IPS DF 4.7 (cell line): ENCODE measurements around the gene RASAL2.
"Not testable (repeated sequence)": the region's sequence is repeated elsewhere in the genome, so short reads cannot be mapped to it uniquely, and the experiment has no call there.

Experiments used
- DNase-seq: peaks from one replicate; pipeline ENCODE4 v3.0.0-alpha.2; 2013; ENCODE audit warnings: low spot score; ENCODE audit errors: extremely low read depth

Gene RASAL2

DNA sequence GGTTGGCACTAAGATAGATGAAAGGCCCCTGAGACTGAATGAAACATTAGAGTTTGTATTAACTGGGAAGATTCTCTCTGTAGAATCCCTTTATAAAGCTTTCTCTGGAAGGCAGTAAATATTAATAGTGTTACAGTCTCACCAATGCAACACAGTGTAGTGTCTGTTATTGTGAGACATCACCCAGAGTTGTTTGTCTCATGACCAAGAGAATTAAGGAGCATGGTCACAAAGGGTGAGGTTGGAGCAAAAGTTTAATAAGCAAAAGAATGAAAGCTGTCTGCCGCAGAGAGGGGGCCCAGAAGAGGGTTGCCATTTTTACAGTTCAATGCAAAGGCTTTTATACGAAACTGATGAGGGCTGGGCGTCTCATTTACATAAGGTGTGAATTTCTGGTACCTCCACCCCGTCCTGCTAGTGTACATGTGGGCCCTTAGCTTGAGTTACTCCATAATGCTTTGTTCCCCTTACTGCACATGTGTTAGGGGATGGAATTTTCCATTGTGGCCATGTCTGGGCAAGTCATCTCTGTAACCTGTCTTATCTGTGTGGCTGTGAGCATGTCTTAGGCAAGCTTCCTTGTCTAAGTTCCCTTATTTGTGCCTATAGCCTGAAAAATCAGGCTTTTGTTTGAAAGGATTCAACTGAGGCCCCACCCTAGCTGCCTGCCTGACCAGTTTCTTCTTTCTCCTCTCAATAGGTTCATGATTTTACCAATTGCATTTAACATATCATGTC lies 184.1 kb downstream of the RASAL2 start:
- DNase-seq, result no peak

DNA sequence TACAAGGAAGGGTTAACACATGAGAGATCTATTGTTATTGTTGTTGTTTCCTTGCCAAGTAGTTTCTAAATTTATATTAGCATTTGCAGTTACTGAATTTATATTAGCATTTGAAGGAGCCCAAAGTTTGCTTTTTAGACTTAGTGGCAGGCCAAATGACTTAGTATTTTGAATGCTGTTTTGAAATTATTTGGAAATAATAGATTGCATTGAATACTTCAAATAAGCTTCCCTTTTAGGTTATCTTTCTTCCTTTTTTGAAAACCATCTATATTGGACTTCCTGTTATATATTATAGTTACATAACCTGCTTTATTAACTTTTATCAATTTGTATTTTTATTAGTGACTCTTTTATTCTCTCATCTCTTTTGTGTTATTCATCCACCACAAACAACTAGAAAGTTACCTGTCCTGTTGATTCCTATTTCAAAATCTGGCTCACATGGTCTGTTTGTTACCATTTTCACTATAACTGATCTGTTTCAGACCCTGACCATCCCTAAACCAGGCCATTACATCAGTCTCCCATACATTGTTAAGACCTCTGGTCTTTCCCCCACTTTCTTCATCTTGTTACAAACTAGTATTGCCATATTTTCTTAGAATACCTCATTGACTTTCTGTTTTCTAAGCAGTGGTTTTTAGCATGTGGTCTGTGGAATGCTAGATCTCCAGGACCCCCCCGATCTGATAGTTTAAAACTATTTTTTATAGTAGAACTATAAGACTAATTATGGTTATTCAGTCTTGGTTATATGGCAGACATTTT lies 185.2 kb downstream of the RASAL2 start:
- no peak for DNase-seq

DNA sequence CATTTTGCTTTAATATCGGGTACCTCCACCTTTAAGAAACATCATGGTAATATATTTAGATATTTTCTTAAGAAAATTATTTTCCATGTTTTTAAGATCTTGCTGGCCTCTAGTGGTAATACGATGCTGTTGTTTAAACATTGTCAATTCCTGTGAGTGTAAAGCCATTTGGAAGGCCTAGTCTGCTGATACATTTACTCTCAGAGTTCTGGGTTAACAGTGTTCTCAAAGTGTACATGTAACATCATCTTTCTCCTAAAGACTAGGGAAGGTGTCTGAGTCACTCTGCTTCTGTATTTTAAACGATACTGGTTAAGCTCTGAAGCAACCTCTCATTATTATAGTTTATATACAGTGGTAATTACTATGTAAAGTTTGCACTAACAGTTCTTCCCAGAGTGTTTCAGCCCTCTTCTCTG lies 189.1 kb downstream of the RASAL2 start:
- DNase-seq, result no peak

DNA sequence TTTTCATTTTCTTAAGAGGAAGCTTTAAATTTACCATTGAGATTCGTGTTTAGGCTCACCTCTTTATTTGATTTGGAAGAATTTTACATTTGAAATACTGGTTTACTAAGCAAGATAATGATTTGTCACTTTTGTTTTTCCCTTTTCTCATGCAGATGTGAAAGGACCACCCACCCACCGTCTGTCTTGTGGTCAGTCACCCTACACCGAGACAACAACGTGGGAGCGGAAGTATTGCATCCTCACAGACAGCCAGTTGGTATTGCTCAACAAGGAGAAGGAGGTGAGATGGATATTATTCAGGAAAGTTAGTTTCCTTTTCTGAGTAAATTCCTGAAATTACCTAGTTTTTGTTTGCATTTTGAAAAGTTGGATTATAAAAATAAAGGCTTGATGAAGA lies 189.5 kb downstream of the RASAL2 start:
- peak; percentile 95 for DNase-seq

DNA sequence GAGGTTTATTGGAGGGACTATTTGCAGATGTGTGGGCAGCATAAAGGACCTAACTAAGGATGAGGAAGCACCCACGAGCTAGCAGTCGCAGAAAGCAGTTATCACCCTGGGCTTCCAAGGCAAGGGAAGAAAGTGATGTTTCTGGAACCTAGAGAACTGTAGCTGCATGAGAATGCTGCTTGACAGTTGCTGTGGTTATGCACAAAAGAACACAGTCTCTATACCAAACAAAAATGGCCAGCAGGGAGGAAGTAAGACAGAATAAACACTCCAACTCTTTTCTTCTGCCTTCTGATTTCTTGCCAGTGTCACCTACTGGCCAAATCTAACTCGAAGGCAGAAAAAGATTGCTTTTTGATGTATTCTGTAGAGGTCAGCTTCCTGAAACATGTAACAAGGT lies 190.2 kb downstream of the RASAL2 start:
- DNase-seq, result no peak

DNA sequence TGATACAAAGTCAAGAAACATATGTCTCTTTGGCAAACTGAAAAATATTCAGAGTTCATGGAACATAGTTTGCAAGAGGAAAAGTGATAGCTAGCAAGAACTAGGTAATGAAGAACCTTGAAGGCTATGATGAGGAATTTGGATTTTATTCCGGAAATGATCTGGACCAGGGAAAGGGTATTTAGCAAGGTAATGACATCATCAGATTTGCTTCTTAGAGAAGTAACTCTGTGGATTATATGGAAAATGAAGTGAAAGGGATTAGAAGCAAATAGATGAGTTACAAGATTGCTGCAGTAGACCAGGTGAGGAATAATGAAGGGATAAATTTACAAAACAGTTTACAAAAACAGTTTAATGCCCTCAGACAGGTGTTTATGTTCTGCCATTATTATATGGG lies 197.3 kb downstream of the RASAL2 start:
- no peak for DNase-seq

DNA sequence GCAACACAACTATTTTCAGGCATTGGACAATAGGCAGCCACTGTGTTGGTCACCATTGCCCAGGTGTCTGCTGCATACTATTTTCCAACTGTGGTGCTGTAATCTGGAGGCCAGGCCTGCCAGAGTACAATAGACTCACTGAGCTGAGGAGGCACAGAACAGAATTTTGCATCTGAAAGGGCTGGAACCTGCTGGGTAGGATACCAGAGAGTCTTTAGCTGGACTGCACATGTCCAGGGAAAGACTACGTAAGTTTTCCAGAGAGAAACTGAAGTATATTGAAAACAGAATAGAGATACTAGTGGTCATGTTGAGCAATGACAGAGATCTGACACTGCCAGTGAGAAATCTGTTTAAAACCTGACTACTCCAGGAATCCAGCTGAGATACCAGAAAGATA lies 200.8 kb downstream of the RASAL2 start:
- no peak for DNase-seq

DNA sequence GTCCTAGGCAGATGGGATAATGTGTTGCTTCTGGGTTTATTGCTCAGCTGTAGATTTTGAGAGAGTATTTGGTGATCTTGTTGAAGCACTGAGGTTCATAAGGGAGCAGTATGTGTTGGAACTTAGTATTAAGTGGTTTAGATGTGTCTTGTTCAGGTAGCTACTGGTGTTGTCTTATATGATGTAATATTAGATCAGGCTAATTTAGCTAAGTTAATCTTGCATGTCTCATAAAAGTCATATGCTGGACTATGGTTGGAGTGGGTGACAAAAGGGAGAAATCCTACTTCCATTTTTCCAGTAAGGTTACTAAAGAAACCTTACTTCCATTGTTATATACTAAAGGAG lies 206.4 kb downstream of the RASAL2 start:
- DNase-seq, result no peak

DNA sequence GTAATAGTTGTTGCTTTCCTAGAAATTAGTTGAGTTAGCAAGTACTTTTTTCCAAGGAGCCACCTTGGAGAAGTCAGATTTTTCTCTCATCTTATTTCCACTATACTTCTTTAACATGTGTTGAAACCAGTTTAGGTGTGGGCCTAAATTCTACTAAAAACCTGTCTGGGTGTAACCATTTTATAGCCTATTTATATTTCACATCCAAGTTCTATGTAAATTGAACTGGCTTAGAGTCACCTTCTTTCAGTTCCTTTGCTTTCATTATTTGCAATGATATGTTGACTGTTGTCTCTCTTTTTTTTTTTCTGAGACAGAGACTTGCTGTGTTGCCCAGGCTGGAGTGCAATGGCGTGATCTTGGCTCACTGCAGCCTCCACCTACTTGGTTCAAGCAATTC lies 207.2 kb downstream of the RASAL2 start:
- DNase-seq, result no peak

DNA sequence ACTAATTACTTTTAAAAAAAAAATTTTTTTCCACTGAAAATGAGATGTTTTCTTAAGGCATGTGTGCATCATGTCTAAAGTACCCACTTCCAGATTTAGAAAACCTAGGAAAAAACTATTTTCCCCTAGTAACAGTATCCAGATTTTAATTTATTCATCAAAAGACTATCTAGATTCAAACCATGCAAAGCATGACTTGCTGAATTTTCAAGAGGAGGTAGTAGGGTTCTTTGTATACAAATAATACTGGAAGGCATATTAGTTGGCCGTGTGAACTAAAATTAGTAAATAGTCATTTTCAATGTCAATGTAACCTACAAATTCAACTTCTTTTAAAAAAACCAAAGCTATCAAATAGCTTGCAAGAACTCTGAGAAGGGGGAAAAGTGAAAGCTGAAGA lies 213.4 kb downstream of the RASAL2 start:
- DNase-seq, result no peak

DNA sequence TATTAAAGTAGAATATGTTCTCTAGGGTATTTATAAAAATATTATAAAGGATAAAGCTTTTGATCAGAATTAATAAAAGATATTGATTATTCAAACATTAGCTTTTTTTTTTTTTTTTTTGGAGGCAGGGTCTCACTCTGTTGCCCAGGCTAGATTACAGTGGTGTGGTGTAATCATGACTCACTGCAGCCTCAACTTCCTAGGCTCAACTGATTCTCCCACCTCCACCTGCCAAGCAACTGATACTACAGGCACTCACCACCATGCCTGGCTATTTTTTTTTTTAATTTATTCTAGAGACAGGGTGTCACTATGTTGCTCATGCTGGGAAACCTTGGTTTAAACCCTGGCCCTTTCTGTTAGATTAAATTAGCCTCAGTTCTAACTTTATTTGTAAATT lies 214.5 kb downstream of the RASAL2 start:
- no peak for DNase-seq

DNA sequence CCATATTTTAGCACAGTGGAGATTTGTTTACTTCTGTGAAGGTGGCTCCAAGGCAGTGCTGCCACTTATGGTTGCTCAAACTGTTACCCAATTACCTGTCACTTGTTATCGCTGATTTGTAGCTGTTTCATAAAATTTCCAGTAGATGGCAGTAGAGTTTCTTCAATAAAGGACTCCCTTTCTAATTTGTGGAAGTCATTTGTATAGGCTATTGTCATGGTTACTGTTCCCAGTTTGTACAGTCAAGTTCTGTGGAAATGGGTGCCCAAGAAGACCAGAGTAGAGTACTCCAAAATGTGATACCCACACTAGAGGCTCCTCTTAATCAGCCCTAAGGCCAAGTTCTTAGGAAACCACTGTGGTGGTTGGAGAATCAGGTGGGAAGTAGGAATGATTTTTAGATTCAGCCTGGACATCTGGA lies 216.8 kb downstream of the RASAL2 start:
- DNase-seq, result peak; percentile 36

DNA sequence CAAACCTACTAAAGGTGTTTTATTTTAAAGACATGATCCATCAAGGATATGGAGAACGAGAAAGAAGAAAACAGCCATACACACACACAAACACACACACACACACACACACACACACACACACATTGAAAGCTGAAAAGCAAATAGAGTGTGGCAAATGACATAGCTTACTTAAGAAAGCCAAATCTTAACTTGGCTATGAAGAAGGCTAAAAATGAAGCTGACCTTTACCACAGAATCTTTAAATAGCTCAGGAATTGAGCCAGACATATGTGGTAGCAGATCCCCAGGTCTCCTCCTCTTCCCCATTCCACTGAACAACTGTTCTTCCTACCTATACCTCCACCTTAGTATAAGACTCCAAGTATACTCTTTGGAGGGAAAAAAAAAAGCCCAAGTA lies 217.3 kb downstream of the RASAL2 start:
- no peak for DNase-seq

DNA sequence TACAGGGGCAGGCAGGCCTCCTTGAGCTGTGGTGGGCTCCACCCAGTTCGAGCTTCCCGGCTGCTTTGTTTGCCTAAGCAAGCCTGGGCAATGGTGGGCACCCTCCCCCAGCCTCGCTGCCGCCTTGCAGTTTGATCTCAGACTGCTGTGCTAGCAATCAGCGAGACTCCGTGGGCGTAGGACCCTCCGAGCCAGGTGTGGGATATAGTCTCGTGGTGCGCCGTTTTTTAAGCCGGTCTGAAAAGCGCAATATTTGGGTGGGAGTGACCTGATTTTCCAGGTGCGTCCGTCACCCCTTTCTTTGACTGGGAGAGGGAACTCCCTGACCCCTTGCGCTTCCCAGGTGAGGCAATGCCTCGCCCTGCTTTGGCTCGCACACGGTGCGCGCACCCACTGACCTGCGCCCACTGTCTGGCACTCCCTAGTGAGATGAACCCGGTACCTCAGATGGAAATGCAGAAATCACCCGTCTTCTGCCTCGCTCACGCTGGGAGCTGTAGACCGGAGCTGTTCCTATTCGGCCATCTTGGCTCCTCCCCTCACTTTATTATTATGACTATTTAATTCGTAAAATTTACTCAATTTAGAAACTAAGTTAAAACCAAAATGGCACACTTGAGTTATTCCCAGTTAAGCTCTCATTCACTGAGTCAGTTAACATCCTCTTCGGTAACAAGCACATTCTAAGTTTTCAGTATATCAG lies 226.5 kb downstream of the RASAL2 start:
- DNase-seq, result not testable (repeated sequence)

DNA sequence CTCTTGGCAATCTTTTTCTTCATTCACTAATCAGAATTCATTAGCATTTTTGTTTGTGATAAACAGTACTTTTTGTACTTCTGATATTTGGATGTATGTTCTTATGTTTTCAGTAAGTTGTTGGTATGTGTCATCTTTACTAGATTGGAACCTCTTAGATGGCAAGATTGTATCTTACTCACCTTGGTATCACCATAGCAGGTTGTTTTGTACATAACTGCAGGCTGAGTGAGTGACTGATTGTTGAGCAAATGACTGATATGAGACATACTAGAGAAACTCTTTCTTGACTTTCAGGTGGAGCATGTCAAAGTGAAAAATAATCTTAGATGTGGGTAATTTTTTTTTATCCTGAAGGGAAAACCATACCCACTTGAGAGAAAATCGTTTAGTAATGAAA lies 229.2 kb downstream of the RASAL2 start:
- no peak for DNase-seq

DNA sequence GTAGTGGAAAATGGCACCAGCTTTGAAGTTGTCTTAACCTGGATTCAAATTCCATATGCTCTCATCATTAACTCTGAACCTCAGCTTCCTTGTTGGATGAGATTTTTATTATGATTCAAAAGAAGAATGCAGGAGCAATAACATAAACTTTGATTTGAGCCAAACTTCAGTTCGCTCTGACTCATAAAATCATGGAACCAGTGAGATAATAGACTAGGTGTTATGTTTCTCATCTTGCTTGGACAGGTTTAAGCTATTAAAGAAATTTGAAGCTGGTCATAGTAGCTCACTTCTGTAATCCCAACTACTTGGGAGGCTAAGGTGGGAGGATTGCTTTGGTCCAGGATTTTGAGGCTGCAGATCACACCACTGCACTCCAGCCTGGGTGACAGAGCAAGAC lies 230.1 kb downstream of the RASAL2 start:
- no peak for DNase-seq

DNA sequence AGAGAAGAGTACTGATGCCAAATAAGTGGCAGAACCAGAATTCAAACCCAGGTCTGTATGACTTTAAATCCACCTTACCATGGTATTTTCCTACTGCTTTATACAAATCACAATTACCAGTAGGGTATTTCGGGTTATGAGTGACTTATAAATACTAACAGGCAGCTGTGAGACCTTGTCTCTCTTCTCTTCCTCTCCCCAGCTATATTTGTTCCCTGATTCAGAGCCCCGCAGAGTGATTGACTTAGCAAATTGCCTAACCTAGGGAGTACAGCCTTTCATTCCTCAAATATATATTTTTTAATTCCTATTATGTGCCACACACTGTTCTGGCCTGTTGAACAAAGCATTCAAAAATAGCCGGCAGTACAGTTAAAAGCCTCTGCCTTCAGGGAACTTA lies 234.8 kb downstream of the RASAL2 start:
- no peak for DNase-seq

DNA sequence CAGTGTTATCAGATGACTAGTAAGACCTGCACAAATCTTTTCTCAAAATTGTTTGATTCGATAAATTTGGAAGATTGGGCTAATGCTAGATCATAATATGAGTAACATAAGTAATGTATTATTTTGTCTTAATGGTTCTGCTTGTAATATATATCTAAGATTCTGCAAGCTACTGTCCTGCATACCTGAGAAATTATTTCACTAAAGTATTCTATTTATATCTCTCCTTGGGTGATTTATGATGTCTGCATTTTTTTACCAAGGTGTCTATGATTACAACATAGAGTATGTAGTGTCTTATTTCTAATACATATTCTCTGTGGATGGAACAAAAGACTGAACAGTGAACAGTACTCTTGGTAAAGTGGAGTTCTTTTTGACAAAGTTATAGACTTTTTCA lies 236.2 kb downstream of the RASAL2 start:
- DNase-seq, result no peak

DNA sequence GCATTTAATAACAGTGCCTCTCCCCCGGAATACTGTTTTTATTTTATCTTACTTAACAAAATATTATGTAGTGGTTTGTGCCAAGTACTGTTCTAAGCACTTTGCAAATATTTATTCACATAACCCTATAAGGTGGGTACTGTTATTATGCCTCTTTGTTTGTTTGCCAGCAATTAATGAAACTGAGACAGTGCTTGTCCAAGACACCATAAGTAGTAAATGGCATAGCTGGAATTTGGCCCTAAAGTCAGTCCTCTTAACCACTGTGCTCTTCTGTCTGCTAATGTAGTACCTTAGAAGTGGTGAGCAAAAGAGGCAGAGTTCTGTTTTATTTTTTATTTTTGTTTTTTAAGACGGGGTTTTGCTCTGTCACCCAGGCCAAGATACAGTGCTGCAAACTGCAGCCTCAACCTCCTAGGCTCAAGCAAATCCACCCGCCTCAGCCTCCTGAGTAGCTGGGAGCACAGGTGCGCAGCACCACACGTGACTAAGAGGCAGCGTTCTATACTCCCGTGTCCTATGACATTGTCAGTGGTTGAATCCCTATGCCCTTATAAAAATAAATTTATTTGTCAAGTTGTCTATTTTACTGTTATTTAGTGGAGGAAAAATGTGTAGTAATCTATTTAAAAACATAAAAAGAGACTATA lies 237.1 kb downstream of the RASAL2 start:
- DNase-seq, result no peak

DNA sequence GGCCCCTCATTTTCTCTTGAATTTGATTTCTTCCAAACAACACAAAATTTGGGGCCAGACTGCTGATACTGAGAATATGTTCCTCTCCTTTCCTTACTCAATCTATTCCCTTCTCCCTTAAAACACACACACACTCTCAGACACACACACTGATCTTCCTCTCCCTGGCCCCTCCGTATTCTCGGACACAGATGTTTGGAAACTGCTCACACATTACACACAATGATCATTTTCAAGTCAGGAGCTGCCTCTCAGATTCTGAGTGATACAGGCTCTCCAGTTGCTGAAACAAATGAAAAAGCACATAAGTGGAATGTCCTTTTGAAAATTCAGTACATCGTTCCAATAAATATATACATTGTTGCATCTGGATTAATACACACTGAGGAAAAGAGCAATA lies 241.5 kb downstream of the RASAL2 start:
- DNase-seq, result no peak

DNA sequence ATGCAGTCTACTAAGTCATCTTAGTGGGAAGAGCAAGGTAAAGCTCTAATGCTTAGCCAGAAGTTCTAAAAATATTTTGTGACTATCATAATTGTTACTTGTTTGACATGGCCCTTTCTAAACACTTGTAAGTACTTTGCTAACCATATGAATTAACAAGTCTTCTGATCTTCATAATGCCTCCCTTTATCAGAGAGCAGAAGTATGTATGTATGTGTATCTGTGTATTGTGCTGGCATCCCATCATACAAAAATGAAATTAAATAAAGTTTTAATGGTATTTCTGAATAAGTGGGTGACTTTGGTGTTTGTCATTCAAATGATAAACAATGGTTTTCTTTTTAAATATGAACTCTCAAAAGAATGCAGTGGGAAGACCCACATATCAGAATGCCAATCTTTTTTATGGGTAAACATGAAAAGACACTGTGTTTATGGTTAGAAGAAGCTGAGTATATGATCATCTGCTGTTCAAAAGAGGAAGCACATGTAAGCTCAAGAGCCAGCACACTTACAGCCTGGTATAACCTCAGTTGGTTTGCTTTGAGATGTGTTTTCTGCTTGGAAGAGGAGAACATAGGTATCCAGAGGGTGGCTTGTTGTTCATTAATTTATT lies 243.3 kb downstream of the RASAL2 start:
- no peak for DNase-seq

DNA sequence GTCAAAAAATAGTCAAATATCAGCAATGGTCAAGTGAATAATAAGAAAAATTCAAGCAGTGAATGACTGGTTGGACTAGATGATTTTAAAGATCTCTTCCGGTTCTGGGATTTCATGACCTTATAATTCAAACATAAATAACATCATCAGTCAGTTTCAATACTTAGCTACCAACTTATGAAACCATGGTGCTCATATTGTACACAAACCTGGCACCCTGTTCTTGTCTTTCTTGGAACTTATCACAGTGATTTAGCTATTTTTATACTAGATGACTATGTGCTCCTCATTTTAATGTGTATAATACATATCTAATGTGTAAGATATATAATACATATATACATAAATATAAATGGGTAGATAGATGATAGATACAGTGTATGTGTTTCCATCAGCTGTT lies 245.9 kb downstream of the RASAL2 start:
- no peak for DNase-seq
